Stimulated activated CD4-positive, alpha-beta T cell treated with anti-CD3 and anti-CD28 coated beads, Interleukin-4, amount 100 ng/mL, for 48 hours (primary cell): ENCODE measurements around the gene DERL3.

Experiments used
- DNase-seq, 2 donors: peaks; one replicate each; pipeline ENCODE4 v3.0.0-alpha.2; 2020; ENCODE audit warnings: low read depth in 2 of 2

Gene DERL3

DNA sequence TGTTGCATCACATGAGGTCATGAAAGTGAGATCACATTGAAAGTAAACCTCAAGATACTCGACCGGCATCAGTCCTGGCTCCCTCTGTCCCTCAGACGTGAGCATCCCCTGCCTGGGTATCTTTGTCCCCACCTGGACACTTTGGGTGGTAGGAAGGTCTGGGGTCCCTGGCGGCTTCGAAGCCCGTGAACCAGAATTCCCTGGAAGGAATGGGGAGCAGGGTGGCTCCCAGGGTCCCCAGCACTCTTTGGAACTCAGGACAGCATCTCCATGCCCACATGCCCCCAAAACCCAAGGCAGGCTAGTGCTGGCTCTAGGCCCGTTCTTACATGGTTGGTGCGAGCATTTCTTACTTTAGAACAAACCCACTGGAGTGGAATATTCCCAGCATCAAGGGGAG lies 7.5 kb downstream of the DERL3 start:
- DNase-seq, result no peak

DNA sequence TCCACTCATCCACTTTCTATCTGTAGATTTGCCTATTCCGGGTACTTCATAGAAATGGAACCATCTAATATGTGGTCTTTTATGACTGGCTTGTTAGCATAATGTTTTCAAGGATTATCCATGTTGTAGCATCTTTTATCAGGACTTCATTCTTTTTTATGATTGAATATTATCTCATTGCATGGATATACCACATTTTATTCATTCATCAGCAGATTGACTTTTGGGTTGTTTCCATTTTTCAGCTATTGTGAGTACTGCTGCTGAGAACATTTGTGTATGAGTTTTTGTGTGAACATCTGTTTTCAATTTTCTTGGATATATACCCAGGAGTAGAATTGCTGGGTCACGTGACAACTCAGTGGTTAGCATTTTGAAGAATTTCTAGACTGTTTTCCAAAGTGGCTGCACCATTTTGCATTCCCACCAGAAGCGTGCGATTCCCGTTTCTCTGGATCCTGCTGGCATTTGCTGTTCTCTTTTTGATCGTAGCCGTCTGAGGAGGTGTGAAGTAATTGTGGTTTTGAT lies 8.9 kb downstream of the DERL3 start:
- DNase-seq, result no peak

DNA sequence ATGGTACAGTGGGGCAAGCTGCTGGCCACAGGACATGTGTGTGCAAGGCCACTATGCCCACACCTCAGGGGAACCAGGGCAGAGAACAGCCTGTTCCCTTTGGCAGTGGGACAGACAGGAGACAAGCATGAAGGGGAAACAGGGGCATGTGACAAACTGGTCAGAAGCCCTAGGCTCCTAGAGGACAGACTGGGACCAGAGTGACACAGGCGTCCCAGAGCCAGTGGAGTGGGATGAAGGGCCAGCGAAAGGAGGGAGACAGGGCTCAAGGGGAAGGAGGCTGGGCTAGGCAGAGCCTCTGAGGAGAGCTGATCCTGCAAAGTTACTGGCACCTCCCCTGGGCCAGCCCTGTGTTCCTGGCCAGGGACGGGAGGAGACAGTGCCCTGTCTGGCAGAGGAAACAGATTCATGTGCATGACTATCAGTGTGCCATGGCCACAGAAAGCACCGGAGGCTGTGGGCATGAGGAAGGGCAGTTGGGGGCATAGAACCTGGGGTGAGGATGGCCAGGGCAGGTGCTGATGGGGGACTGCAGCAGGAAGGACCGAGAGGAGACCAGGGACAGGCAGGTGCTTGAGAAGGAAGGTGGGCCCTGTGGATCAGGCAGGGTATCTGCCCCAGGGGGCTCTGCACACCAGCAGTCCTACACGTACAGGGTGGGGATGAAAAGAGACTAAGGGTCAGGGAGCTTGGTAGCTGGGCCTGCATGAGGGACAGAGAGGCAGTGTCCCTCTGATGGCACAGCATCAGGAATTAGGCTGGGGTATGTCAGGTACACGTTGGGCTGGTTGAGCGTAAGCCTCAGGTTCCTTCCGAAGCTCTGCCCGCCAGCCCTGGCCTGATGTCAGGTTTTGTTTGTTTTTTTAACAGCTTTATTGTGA lies 9.8 kb downstream of the DERL3 start:
- no peak for DNase-seq

DNA sequence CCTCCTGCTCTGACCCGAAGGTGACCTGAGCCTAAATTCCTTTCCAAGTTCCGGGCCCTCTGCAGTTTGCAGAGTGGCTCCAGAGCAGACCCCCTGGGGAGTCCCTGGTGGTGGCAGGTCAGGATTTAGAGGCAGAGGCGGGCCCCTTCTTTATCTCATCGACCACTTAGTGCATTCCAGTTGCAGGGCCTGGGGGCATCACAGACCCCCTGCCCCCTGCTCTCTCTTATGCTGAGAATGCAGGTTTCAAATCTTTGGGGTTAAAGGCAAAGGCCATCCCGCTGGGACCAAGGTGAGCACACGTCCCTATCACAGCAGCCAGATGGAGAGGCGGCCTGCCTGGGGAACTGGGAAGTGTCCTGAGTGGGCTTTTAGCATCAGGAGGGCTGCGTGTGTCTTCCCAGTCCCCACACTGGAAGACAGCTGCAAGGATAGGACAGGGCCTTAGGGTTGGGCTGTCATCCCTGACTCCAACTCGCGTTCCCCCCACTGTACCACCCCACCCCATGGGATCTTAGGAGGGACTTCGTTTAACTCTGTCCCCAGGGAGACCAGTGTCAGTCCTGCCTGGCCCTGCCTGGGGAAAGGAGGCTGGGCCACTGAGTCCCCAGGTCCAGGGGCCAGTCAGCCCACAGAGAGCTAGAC lies 11.3 kb downstream of the DERL3 start:
- DNase-seq, result no peak

DNA sequence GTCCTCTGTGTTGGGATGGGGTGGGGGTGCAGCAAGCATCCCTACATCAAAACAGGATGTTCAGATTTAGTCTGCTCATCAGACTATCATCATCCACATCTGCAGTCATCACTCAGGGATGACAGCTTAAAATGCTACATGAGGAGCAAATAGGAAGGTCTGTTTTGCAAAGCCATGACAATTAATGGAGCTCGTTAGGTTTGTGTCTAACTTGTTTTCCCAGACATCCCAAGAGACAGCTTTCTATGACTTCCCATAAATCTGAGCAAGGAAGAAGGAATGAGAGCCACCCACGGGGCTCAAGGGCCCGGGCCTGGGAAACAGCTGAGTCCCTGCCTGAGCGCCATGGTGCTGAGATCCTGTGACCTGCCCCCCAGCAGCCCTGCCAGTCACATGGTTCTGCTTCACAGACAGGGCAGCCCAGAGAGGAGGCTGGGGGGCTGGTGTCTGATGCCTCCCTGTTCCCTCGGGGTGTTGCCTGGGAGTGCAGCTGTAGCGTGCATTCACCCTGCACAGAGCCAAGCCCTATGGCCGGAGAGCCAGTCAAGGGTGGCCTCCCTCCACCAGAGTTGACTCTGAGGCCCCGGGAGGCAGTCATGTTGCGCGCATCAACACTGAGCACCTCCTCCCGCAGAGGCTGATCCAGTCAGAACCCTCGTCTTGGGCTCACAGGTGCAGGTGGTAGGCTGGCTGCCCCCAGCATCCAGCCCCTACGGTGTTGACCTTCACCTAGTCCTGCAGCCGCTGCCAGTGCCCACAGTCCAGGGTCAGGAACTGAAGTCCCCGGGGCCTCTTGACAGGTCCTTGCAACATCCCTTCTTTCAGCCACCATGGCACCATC lies 12.1 kb downstream of the DERL3 start:
- DNase-seq, result no peak

GRCh38 chr22:23825246-23825905 lies 13.4 kb downstream of the DERL3 start:
- no peak for DNase-seq

GRCh38 chr22:23824476-23825245 lies 14.1 kb downstream of the DERL3 start:
- DNase-seq, result no peak

DNA sequence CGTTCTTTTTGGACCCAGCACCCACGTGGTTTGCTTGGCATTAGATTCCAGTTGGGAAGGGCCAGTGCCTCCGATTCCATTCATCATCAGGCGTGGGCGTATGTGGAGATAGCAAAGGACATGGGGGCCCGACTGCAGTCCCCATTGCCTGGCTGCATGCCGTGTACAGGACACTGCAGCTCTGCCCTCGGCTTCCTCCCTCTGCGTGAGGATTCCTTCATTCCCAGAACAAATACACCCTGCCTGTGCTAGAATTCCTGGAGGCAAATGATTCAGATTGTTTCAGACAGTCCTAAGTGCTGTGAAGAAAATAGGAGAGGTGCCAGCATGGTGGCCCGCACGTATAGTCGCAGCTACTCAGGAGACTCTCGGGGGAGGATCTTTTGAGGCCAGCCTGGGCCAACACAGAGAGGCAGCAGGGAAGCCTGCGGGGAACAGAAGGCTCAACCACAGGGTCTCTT lies 15.4 kb downstream of the DERL3 start:
- DNase-seq, result no peak

- DNase-seq, result no peak
Observed at GRCh38 chr22:23822101-23822671, 16.6 kb downstream of the DERL3 start.

DNA sequence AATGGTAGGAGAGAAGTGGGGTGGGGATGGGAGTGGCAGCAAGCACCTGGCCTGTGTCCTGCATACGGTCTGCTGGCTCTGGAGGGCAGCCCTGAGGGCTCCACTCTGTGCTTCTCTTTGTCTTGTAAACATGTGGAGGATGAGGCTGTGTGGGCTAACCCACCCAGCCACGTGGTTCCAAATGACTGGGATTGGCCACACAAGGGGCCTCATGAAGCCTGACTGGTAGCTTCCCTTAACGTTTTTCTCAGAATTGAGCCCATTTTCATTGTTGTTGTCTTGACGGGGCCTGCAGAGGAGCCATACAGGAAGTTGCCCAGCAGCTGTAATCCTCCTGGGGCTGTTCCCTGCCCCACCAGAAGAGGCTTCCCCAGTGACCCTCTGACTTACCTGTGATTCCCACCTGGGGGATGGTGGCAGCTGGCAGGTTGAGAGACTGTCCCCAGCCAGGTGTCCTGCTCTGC lies 18.0 kb downstream of the DERL3 start:
- DNase-seq, result no peak

- no peak for DNase-seq
Observed at GRCh38 chr22:23818541-23818940, 20.3 kb downstream of the DERL3 start.

DNA sequence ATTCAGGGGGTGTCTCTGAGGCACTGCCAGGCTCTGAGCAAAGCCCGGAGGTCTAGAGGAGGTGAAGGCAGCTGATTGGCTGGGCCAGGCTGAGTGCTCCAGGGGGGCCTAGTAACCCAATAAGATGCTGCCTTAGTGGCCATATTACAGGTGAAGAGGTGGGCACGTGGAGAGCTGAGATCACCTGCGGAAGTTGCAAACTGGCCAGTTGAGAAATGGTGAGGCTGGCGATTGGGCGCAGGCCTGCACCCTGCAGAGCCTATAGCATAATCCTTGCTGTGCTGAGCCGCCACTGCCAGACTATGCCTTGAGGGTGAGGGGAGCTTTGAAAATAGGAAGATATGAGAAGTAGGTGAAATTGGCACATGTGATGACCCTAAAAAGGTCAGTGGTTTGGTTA lies 21.7 kb downstream of the DERL3 start:
- no peak for DNase-seq

DNA sequence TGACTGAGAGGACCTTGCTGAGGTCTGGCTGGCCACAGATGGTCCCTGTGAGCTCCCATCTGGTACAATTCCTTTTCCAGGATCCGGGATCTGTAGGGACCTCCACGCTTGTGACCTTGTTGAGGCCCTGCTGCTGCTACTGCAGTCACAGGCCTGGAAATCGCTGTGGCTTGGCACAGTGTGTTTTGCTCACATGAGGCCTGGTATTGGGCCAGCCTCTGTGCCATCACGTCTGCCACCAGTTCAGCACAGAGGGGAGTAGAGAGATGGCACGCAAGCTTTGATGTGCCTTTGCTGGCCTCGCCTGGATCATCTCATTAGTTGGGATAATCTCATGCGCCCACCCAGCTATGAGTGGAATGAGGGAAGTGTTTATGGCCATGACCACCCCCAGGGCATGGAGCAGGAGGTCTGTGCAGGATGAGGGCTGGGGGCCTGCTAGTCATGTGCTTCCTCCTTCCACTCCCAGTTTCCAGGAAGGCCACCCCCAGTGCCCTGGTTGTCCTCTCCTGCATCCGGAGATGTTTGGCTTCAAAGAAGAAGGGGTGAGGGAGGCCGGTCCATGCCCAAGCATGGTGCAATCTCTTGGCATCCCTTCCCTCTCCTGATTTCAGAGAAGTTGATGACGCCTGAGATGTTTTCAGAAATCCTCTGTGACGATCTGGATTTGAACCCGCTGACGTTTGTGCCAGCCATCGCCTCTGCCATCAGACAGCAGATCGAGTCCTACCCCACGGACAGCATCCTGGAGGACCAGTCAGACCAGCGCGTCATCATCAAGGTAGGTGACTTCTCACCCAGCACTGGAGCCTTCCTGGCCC lies 22.4 kb downstream of the DERL3 start:
- no peak for DNase-seq

GRCh38 chr22:23815541-23816155 lies 23.2 kb downstream of the DERL3 start:
- DNase-seq, result no peak

GRCh38 chr22:23812378-23812777 lies 26.4 kb downstream of the DERL3 start:
- DNase-seq, result no peak

DNA sequence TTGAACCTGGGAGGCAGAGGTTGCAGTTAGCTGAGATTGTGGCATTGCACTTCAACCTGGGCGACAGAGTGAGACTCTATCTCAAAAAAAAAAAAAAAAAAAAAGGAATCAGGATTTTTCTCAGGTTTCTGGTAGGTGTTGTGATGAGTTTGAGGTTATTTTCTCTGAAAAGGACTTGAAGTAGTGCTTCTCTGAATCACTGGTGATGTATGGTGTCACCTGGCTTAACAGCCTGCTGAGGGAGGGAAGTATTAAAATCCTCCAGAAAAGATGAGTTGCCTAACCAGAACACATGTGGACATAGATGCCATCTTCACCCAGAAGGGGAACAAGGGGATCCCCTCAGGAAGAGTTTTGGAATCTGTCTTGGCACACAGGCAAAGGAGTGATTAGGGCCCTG lies 32.0 kb downstream of the DERL3 start:
- no peak for DNase-seq

- no peak for DNase-seq
Observed at GRCh38 chr22:23804781-23805291, 34.0 kb downstream of the DERL3 start.

DNA sequence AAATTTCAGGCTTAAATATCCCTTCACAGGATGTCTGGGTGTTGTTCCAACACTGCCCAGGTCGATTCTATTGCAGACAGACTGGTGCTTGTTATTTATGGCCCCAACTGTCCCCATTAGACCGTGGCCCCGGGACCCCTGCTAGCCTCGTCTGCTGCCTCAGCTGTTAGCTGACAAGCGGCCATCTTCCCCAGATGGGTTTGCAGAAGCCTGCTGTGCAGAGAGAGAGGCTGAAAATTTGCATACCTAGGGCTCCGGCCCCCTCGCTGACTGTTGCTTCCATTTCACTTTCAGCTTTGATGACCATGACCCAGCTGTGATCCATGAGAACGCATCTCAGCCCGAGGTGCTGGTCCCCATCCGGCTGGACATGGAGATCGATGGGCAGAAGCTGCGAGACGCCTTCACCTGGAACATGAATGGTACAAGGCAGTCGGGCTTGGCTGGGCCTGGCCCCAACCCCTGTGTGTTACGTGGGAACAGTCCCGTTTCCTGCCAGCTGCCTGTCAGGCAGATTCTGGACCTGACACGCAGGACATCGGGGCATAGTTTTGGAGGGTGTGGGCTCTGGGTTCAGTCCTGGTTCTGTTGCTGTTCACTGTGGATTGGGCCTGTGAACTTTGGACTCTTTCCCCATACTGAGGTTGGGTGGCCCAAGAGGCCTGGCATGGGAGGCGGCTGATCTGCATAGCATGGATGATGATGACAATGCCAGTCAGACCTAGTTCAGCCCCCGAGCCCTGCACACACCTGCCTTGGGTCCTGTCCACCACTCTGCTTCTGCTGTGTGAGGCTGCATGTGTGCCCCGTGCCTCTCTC lies 35.6 kb downstream of the DERL3 start:
- no peak for DNase-seq
